Stimulated activated CD4-positive, alpha-beta T cell treated with anti-CD3 and anti-CD28 coated beads, Interleukin-15, amount 100 ng/mL, for 1 hour (primary cell): ENCODE results near the gene VMA21.

Source experiments
- DNase-seq, 2 donors: peaks; one replicate each; pipeline ENCODE4 v3.0.0-alpha.2; 2020; ENCODE audit warnings: low read depth in 1 of 2, low spot score in 1 of 2

Gene VMA21, protein sequence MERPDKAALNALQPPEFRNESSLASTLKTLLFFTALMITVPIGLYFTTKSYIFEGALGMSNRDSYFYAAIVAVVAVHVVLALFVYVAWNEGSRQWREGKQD

DNA sequence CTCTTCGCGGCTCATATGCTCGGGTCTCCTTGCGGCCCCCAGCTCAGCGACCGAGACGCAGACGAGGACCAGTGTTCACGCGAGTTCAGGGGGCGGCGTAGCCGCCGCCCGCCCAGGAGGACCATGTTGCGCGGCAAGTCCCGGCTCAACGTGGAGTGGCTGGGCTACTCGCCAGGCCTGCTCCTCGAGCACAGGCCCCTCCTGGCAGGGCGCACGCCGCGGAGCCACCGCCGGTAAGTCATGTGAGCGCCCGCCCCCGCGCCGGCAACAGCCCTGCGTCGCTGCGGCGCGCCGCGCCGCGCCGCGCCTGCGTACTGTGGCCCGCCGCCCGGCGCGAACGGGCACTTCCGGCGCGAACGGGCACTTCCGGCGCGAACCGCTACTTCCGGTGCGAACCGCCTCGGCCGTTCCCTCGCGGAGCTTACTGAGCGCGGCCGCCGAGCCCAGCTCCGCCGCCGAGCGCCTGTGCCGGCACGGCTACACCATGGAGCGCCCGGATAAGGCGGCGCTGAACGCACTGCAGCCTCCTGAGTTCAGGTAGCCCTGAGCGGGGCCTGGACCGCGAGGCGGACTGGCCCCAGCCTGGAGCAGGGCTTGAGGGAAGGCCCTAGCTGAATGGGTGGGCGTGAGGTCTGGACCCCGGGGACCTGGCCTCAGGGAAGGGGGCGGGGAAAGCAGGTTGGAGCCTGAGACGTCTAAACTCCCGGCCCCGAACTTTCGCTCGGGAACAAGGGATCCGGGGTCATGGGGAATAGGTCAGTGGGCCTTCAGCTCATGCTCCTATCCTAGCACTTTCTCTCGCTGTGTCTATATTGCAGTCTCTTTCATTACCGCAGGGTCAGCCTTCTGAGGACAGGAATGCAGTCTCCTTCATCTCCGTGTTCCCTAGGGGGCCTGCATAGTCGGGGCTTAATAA, at the start of gene VMA21:
TSS of gene VMA21 (plus strand) at position 382 of the 916 bp plus-strand sequence. CDS start at position 485, 103 bp downstream.
- peak; percentile 59 to 75 for DNase-seq

DNA sequence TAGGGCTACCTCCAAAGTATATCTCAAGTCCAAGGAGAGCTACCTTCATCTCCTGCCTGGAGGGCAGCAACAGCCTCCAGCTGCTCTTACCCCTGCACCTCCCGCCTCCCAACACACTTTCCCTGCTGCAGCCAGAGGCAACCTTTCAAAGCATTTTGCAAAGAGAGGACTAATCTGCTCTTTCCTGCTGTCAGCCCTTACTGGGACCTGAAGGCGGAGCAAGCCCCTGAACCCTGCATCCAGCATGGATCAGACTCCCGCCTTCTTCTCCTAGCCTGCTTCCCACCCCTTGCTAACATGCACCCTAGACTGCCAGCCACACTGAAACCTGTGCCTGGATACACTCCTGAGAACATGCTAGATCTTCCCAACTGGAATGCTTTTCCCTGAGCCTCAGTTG, 37.7 kb upstream of the VMA21 start:
- DNase-seq = no peak

DNA sequence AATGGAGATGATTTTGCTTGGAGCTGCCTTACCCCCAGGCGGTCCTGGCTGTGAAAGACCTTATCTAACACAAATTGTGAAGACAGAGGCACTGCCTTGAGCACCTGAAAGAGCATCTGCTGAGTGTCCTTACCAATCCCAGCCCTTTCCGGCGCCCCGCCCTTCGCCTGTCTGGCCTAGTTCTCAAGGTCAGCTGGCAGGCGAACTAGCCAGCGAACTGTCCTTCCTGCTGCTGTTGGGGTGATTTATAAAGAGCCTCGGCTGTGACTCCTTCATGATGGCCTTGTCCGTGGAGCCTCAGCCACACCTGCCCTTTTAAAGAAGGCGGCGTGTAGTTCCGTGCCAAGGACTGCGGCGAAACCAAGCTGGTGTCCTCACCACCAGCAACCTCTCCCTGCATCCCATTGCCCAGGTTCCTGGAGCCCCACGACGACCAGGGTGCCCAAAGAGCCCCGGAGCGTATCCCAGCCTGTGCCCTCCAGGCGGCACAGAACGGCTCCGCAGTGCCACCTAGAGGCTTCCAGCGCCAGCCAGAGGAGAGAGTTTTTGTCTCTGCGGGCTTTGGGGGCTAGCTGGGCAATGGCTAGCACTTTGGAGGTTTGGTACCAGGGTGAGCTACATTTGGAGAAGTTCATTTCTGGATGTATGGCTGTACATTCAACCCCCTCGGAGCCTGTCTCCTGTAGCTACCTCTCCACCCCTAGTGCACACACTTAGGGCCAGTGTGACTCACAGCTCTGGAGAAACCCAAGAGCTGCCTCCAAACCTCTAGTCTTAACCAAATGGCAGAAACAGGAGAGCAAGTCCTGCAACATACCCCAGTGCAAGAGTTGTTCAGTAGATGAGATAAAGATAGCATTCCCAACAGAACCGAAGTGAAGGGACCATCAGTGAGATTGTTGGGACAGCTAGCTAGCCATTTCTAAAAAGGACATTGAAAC, 36.8 kb upstream of the VMA21 start:
- DNase-seq = peak in 1 of 2 donors; percentile 18

DNA sequence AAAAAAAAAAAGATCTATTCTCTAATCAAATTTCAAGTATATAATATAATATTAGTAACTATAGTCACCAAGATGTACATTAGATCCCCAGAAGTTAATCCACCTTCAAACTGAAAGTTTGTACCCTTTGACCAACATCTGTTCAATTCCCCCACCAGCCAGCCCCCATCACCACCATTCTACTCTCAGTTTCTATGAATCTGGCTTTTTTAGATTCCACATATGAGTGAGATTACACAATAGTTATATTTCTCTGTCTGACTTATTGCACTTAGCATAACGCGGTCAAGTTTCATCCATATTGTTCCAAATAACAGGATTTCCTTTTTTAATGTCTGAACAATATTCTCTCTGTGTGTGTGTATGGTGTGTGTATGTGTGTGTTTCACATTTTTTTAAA, 33.7 kb upstream of the VMA21 start:
- DNase-seq = no peak

DNA sequence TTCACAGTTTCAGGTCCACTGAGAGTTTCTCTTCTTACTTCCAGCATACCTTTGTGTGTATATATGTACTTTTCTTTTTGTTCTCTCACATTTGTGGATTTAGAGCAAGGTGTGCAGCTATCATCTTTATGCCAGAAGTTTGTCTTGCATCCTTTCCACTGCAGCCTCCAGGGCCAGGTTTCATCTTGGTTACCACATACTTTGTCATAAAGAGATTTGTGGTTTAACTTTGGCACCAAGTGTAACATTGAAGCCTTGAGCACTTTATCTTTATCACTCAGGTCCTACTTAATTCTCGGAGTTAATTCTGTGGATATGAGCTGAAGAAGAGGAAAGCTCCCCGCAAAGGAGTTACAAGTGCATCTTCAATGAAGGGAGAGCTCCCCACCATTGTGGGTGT, 31.4 kb upstream of the VMA21 start:
- DNase-seq = no peak

DNA sequence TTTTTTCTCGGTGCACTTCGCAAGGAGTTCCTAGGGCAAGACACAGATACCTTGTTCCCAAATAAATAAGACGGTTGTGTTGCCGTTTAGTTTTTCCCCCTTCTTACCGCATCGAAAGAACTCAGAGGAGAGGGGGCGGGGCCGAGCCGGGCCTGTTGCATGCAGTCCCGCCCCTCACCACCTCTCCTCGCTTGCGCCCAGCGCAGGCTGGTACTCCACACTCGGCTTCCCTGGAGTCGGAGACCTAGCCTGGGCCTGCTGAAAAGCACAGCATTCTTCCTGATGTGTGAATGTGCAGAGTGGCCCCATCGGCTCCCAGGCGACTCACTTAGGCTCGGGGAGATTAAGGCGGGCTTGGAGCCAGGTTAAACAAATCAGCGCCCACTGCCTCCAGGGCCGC, 26.1 kb upstream of the VMA21 start:
- DNase-seq = no peak

DNA sequence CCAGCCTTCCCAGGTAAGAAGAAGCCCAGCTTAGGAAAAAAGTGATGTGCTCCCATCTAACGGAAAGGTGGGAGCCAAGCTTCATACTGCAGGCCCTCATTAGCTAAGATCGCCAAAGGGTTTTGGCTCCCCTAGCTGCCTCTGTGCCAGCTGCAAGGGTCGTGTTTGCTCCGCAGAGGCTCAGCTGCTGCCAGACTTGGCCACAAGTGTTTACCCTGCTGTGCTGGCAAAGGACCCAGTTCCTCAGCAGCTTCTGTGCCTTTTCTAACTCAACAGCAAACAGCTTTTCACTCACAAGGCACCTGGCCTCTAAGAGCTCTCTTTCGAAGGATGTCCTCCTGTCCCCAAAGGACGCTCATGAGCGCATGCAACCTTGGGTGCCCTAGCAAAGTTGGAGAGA, 12.2 kb upstream of the VMA21 start:
- no peak for DNase-seq

DNA sequence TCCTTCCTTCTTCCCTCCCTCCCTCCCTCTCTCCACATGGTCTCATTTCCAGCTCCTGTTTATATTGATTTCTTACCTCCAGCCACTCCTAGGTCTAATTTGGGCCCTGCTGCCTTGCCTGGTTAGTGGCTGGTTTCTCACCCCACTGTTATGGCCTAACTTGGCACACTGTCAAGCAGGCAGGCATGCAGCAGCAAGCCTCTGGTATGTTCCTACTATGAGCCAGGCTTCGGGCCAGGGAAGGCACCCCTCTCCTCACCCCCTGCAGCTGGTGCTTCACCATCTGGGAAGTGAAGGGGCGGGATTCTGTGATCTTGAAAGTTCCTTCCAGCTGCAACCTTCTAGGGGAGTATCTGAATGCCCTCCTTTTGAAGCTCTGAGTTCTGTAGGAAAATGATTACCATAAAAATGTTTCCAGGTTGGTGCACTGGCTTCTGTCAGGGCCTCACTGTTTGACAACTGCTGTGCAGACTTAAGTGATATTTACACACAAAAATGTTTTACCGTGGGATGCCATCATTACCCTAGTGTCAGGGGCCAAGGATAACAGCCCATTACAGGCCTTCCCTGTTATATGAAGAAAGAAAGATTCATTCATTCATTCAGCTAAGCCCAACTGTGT, 10.1 kb upstream of the VMA21 start:
- no peak for DNase-seq

DNA sequence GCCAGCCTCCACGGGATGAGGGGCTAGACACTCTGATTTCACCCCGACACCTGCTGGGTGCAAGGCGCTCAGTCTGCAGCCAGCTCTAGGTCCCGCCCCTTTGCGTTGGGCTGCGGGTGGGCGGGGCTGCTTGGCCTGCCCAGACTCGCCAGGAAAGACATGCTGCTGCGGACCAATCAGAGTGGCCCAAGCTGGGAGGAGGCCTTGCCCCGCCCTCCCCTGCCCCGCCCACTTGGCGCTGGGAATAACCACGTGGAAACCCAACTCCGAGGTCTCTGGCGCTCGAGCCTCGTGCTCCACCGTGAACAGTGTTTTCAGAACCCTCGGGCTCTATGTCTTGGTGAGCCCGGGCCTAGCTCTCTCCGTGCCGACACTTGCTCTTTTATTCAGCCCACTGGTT, 5.3 kb upstream of the VMA21 start:
- no peak for DNase-seq

DNA sequence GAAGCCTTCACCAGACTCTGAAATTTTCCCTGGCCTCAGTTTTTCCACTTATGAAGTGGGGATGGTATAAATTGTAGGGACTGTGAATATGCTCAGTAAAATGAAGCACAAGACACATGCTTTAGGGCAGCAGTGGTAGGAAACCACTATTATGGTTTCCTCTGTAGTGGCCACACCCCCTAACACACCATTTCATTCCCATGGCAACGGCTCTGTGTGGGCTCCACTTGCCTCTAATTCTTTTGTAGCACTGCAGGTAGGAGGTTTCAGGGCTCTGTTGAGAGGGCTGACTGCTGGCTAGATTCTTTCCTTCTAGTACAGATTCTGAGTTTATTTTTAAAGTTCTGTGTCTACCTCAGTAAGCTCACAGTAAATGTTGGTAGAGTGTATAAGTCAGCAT, 3.5 kb upstream of the VMA21 start:
- DNase-seq = peak in 1 of 2 donors; percentile 22

DNA sequence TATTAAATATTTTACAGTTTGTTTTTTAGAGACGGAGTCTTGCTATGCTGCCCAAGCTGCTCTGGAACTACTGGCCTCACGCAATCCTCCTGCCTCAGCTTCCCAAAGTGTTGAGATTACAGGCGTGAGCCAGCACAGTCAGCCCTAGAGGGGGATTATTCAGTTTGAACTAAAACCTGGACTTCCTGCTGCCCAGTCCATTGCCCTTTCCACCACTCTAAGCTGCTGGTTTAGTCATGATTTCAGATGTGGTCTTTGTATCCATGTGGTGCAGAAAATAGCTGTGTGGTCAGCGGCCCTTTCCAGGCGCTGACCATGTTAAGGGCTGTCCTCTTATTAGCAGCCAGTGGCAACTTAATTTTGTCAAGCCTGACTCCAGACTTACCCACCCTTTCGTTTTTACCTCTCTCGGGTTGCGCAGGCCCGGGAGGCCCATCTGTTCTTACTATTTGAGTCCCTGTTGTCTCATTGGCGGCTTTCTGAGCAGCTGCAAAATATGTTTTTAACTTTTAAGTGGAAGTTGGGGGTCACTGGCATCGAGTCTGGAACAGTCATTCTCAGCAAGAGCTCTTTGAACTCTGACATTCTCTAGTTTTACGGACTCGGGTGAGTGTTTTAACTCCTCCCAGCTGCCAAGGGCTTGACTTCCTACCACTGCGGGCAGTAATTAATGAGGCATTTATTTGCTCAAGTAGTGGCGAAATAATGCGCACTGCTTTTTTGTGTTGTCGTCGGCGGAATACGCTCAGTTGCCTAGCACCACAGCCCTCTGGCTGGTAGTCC, 773 bp upstream of the VMA21 start:
- peak in 1 of 2 donors; percentile 22 for DNase-seq

DNA sequence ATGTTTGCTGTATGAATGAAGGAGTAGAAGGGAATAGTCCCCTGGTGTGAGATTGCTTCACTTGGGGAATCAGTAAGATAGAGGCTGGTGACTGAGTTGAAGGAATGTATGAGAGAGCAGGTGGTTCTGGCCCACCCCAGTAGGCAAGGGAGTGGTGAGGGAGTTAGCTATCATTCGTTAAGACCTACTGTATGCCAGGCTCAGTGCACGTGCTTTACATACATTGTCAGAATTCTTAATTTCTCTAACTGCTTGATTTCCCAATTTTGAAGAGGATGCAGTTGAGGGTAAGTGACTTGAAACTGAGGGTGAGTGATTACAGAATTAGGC, 700 bp downstream of the VMA21 start:
- no peak for DNase-seq

DNA sequence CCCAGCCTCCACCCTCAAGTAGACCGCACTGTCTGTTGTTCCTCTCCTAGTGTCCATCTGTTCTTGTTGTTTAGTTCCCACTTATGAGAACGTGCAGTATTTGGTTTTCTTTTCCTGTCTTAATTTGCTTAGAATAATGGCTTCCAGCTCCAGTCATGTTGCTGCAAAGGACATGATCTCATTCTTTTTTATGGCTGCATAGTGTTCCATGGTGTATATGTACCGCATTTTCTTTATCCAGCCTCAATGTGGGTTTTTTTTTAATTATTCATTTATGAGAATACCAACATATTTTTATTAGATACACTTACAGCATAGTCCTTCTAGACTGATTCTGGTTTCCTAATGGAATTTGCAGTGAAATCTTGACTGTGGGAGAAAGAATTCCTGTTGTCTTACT, 1.3 kb downstream of the VMA21 start:
- no peak for DNase-seq

DNA sequence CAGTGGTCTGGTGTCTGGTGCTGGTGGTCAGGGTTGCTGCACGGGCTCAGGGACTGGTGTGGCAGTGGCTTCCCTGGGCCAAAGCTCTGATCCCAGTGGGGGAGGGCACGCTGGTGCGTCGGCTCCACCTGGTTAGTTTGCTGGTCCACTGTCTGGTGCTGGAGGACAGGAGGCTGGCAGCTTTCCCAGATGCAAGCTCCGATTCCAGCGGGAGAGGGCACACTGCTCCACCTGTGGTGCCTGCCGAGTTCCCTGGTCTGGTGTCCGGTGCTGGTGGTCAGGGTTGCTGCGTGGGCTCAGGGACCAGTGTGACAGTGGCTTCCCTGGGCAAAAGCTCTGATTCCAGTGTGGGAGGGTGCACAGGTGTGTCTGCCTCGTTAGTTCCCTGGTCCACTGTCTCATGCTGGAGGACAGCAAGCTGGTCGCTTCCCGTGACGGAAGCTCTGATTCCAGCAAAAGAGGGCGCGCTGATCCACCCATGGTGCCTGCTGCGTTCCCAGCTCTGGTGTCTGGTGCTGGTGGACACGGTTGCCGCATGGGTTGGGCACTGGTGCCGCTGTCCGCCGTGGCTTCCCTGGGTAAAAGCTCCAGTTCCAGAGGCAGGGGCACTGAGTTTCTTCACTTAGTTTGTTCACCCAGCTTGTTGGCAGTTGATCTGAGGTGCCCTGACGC, 5.8 kb downstream of the VMA21 start:
- DNase-seq = no peak

DNA sequence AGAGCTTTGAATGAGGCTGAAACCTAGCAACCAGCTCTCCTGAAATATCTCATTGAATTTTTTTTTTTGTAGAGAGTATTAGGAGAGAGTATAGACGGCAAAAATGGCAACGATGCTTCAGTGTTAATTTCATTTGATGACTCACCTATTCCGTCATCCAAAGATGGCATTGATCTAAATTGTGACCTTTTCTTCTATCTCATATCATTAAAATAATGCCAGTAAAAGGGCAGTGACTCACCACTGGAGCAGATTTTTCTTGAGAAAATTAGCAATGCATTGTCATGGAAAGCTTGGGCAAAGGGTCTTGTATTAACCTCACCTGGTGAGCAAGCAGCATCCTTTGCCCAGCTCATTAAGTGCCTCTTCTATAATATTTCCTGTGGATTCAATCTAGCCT, 19.6 kb downstream of the VMA21 start:
- DNase-seq = no peak

DNA sequence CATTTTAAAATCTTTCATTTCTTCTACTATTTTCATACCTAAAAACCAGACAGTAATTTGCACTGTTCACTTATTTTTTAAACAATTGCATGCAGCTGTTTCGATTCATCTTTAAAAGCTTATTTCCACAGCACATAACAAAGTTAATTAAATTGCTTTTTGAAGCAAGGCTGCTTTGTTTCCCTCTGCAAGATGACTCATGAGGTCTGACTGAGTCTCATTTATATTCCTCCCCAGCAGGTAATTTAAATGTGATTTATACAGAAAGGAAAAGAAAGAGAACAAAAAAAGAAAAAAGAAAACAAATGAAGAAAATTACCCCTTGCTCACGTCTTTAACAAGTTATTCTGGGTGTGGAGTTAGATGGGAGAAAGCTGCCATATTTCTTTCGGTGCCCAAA, 22.8 kb downstream of the VMA21 start:
- no peak for DNase-seq

DNA sequence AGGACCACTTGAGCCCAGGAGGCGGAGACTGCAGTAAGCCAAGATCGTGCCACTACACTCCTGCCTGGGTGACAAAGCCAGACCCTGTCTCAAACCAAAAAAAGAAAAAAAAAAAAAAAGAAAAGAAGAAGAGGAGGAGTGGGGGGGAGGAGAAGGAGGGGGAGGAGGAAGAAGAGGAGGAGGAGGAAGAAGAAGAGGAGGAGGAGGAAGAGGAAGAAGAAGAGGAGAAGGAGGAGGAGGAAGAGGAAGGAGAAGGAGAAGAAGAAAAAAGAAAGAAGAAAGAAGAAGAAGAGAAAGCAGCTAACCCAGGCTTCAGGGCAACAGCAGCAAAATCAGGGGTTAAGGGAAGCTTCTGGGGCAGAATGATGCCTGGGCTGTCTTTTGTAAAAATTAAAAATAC, 27.5 kb downstream of the VMA21 start:
- DNase-seq = no peak

DNA sequence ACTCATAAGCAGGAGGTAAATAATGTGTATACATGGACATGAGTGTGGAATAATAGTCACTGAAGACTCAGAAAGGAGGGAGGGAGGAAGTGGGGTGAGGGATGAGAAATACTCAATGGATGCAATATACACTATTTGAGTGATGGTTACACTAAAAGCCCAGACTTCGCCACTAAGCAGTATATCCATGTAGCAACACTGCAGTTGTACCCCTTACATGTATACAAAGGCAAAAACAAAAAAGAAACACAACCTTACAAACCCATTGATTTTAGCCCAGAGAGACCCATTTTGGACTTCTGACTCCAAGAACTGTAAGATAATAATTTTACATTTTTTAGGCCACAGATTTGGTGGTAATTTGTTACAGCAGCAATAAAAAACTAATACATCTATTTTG, 51.5 kb downstream of the VMA21 start:
- no peak for DNase-seq

DNA sequence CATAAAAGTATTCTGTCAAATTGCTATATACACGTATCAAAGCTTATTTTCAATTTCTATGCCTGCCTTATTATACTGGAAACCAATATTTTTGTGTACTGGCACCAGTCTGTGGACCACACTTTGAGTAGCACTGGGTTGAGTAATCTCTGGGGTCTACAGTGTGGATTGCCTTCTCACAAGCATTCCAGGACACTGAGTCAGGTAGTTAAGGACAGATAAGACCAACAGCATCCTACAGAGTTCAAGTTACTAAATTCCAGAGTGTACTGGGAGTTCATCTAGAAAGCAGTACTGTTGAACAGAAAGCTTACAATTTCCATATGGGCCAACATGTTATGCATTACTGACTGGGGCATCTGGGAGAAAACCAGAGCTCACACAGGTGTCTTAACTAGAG, 61.8 kb downstream of the VMA21 start:
- DNase-seq = no peak
